HEK293 (cell line): Measurements from ENCODE around the gene NCOR1.

ENCODE experiments used
- CTCF ChIA-PET: fragments of 350-600 bp; formaldehyde crosslinking; extraction: SDS; loops from one replicate; lab custom pipeline; 2021; ENCODE audit warnings: antibody characterized with exemption; lab: Yijun Ruan, JAX
- POLR2A ChIA-PET: fragments of 300-600 bp; formaldehyde crosslinking; extraction: SDS; loops from one replicate; lab custom pipeline; 2020; ENCODE audit warnings: antibody characterized with exemption, inconsistent platforms; lab: Yijun Ruan, JAX
- H3K27ac ChIP-seq: fragments of 200-500 bp; sonication (Bioruptor generic); 2 replicates; pipeline ENCODE4 v1.5.1; 2014; ENCODE audit warnings: low read depth, low read length, control low read depth, inconsistent platforms; ENCODE audit errors: extremely low read depth
- H3K36me3 ChIP-seq, 2 experiments: fragments of 200-500 bp in 1 of 2; sonication (Bioruptor generic) in 1 of 2; 1 replicate in 1 of 2; 2 replicates in 1 of 2; pipeline ENCODE4 v1.5.1; 2014 to 2017; ENCODE audit warnings: inconsistent platforms in 2 of 2, low read length in 2 of 2; ENCODE audit not compliant: control insufficient read depth in 2 of 2, insufficient read depth in 1 of 2
- H3K4me1 ChIP-seq: fragments of 200-500 bp; sonication (Bioruptor generic); 2 replicates; pipeline ENCODE4 v1.5.1; 2014; ENCODE audit warnings: mild to moderate bottlenecking, low read length, inconsistent platforms; ENCODE audit not compliant: control insufficient read depth, insufficient read depth
- H3K4me3 ChIP-seq: 2 replicates; pipeline ENCODE4 v1.5.1; 2011; ENCODE audit warnings: low read depth, mild to moderate bottlenecking, control low read depth, low read length, moderate library complexity
- H3K9me3 ChIP-seq: fragments of 200-500 bp; sonication (Bioruptor generic); 2 replicates; pipeline ENCODE4 v1.5.1; 2014; ENCODE audit warnings: low read depth, low read length, inconsistent platforms; ENCODE audit not compliant: control insufficient read depth, insufficient read depth
- EGR2 ChIP-seq: fragments of 450-650 bp; formaldehyde crosslinking; IDR thresholded peaks from 2 replicates; pipeline ENCODE4 v1.5.1; 2016; ENCODE audit warnings: low read depth, missing biosample characterization, missing genetic modification characterization
- FEZF1 ChIP-seq: fragments of 450-650 bp; formaldehyde crosslinking; IDR thresholded peaks from 2 replicates; pipeline ENCODE4 v1.5.1; 2016; ENCODE audit warnings: missing biosample characterization, missing genetic modification characterization
- GLI2 ChIP-seq: fragments of 450-650 bp; formaldehyde crosslinking; IDR thresholded peaks from 2 replicates; pipeline ENCODE4; 2017; ENCODE audit warnings: missing biosample characterization, missing genetic modification characterization, low read depth, borderline replicate concordance
- KLF7 ChIP-seq: fragments of 450-650 bp; formaldehyde crosslinking; IDR thresholded peaks from 2 replicates; pipeline ENCODE4 v1.5.1; 2016; ENCODE audit warnings: missing biosample characterization, missing genetic modification characterization, borderline replicate concordance
- SALL2 ChIP-seq: fragments of 450-650 bp; formaldehyde crosslinking; IDR thresholded peaks from 2 replicates; pipeline ENCODE4 v1.5.0; 2017; ENCODE audit warnings: missing biosample characterization, mild to moderate bottlenecking, missing genetic modification characterization, borderline replicate concordance
- YY1 ChIP-seq: fragments of 450-650 bp; formaldehyde crosslinking; IDR thresholded peaks from 2 replicates; pipeline ENCODE4 v1.5.1; 2018; ENCODE audit warnings: missing biosample characterization, missing genetic modification characterization
- ZEB2 ChIP-seq: fragments of 450-650 bp; formaldehyde crosslinking; IDR thresholded peaks from 2 replicates; pipeline ENCODE4 v1.5.1; 2016; ENCODE audit warnings: missing biosample characterization, missing genetic modification characterization
- ZNF202 ChIP-seq: fragments of 450-650 bp; formaldehyde crosslinking; IDR thresholded peaks from 2 replicates; pipeline ENCODE4 v1.5.1; 2016; ENCODE audit warnings: missing biosample characterization, missing genetic modification characterization, borderline replicate concordance
- ZNF37A ChIP-seq: fragments of 450-650 bp; IDR thresholded peaks from 2 replicates; pipeline ENCODE4 v1.5.1; 2018; ENCODE audit warnings: missing biosample characterization, missing genetic modification characterization
- ZNF514 ChIP-seq: fragments of 450-650 bp; formaldehyde crosslinking; IDR thresholded peaks from 2 replicates; pipeline ENCODE4 v1.5.1; 2016; ENCODE audit warnings: missing biosample characterization, missing genetic modification characterization
- ZNF558 ChIP-seq: fragments of 450-650 bp; formaldehyde crosslinking; IDR thresholded peaks from 2 replicates; pipeline ENCODE4 v1.5.1; 2016; ENCODE audit warnings: missing biosample characterization, missing genetic modification characterization
- ZNF701 ChIP-seq: fragments of 450-650 bp; formaldehyde crosslinking; IDR thresholded peaks from 2 replicates; pipeline ENCODE4 v1.5.1; 2016; ENCODE audit warnings: missing biosample characterization, missing genetic modification characterization
- ZNF777 ChIP-seq: fragments of 450-650 bp; formaldehyde crosslinking; IDR thresholded peaks from 2 replicates; pipeline ENCODE4 v1.5.1; 2017; ENCODE audit warnings: missing biosample characterization, missing genetic modification characterization, borderline replicate concordance
- ZNF785 ChIP-seq: fragments of 450-650 bp; formaldehyde crosslinking; IDR thresholded peaks from 2 replicates; pipeline ENCODE4 v1.5.1; 2016; ENCODE audit warnings: missing biosample characterization, missing genetic modification characterization
- TF ChIP-seq, protein P1 (sequence below): fragments of 450-650 bp; formaldehyde crosslinking; IDR thresholded peaks from 2 replicates; pipeline ENCODE4 v1.5.1; 2017; ENCODE audit warnings: missing biosample characterization, missing genetic modification characterization
- TF ChIP-seq, protein P2 (sequence below): fragments of 450-650 bp; formaldehyde crosslinking; IDR thresholded peaks from 2 replicates; pipeline ENCODE4 v1.5.1; 2016; ENCODE audit warnings: missing biosample characterization, missing genetic modification characterization
- TF ChIP-seq, protein P3 (sequence below): fragments of 450-650 bp; formaldehyde crosslinking; IDR thresholded peaks from 2 replicates; pipeline ENCODE4 v1.5.1; 2016; ENCODE audit warnings: missing biosample characterization, missing genetic modification characterization
- TF ChIP-seq, protein P4 (sequence below): fragments of 450-650 bp; formaldehyde crosslinking; IDR thresholded peaks from 2 replicates; pipeline ENCODE4 v1.5.1; 2016; ENCODE audit warnings: missing biosample characterization, missing genetic modification characterization, low read depth
- TF ChIP-seq, protein P5 (sequence below): fragments of 450-650 bp; formaldehyde crosslinking; IDR thresholded peaks from 2 replicates; pipeline ENCODE4 v1.5.1; 2016; ENCODE audit warnings: missing biosample characterization, missing genetic modification characterization
- TF ChIP-seq, protein P6 (sequence below): fragments of 450-650 bp; formaldehyde crosslinking; conservative IDR thresholded peaks from 2 replicates; pipeline ENCODE4 v1.5.1; 2016; ENCODE audit warnings: low read depth, missing biosample characterization, missing genetic modification characterization

Gene NCOR1

DNA sequence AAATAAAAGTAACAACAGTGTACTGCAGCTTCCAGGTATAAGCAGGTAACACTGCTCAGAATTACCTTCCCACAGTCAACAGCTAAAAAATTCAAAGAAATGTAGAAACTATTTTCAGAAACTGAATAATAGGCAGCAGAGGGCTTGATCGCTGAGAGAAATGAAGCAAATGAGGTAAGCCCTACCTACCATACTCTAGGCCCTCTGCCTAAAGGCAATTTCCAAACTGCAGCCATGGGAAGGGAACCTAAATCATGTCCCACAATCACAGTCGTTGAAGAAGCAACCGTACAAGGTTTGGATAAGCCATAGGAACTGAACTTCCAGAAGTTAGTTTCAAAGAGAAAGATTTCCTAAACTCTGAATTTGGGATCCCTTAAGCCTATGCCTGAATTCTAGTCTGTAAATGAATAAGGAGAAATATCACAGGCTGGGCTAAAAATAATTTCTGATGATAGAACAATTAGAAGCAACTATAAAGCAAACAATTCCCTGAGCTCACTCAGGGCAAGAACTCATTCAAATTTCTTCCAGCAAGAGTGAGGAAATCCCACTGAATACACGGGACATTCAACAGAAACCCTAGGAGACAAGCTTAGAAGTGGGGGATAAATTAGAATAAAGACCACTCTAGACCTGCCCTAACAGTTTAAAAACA lies 24.5 kb downstream of the NCOR1 start:
- ChIA-PET CTCF (interaction anchor here (0.6 to 1.3 kb wide), 3 partner anchors 12 to 68 kb away, joined by 3 to 5 read pairs (median 4); no protein-coding TSS in a partner anchor), POLR2A (interaction anchor here (2.0 kb wide), 1 partner anchor 26 kb away, joined by 4 read pairs; the partner anchor contains the start of gene PIGL)
- no peak overlapping the region for H3K27ac ChIP-seq
- TF ChIP-seq ZNF202: no peak
- no peak for TF ChIP-seq ZNF785 (tag by site-specific recombination)
- TF ChIP-seq GLI2 (tag by site-specific recombination): no peak
- TF ChIP-seq SALL2 (tag by site-specific recombination): no peak
- TF ChIP-seq YY1 (tag by site-specific recombination): no peak
- TF ChIP-seq, protein P1, sequence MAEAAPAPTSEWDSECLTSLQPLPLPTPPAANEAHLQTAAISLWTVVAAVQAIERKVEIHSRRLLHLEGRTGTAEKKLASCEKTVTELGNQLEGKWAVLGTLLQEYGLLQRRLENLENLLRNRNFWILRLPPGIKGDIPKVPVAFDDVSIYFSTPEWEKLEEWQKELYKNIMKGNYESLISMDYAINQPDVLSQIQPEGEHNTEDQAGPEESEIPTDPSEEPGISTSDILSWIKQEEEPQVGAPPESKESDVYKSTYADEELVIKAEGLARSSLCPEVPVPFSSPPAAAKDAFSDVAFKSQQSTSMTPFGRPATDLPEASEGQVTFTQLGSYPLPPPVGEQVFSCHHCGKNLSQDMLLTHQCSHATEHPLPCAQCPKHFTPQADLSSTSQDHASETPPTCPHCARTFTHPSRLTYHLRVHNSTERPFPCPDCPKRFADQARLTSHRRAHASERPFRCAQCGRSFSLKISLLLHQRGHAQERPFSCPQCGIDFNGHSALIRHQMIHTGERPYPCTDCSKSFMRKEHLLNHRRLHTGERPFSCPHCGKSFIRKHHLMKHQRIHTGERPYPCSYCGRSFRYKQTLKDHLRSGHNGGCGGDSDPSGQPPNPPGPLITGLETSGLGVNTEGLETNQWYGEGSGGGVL (tag by site-specific recombination): no peak
- H3K36me3 ChIP-seq: peaks cover 34 to 54% of the 10 kb centered on the region in 2 experiments
- no peak overlapping the region for H3K4me3 ChIP-seq
- H3K4me1 ChIP-seq: no peaks in the 10 kb centered on the region
- no peaks in the 10 kb centered on the region for H3K9me3 ChIP-seq

DNA sequence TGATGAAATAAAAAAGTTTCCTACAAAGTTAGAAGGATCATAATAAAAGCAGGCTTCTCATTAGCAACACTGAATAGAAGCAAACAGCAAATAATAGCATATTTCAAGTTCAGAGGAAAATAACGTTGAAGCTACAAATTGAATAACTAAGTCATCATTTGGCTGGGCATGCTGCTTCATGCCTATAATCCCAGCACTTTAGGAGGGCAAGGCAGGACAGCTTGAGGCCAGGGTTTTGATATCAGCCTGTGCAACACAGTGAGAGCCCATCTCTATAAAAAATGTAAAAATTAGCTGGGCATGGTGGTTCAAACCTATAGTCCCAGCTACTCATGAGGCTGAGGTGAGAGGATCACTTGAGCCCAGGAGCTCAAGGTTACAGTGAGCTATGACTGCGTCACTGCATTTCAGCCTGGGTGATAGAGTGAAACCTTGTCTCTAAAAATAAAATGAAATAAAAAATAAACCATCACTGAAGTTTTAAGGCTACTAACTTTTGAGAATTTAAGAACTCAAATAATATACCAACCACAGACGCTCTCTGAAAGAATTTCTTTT lies 25.5 kb downstream of the NCOR1 start:
- Histone ChIP-seq H3K4me1 (no peaks in the 10 kb centered on the region), H3K27ac (no peak overlapping the region), H3K9me3 (no peaks in the 10 kb centered on the region), H3K36me3 (peaks cover 42 to 58% of the 10 kb centered on the region in 2 experiments), H3K4me3 (no peak overlapping the region)
- ChIA-PET POLR2A (interaction anchor here (0.6 to 2.0 kb wide), 2 partner anchors 24 to 27 kb away, joined by 3 to 4 read pairs; partner anchors contain the start of gene PIGL), CTCF (interaction anchor here (0.6 to 1.4 kb wide), 4 partner anchors 9 to 348 kb away, joined by 3 to 4 read pairs (median 3); no protein-coding TSS in a partner anchor)
- no peak for TF ChIP-seq ZNF514 (tag by site-specific recombination)
- TF ChIP-seq ZNF558 (tag by site-specific recombination): no peak
- TF ChIP-seq ZNF37A (tag by site-specific recombination): no peak
- no peak for TF ChIP-seq FEZF1
- TF ChIP-seq KLF7: no peak
- no peak for TF ChIP-seq ZNF701 (tag by site-specific recombination)
- TF ChIP-seq, protein P2, sequence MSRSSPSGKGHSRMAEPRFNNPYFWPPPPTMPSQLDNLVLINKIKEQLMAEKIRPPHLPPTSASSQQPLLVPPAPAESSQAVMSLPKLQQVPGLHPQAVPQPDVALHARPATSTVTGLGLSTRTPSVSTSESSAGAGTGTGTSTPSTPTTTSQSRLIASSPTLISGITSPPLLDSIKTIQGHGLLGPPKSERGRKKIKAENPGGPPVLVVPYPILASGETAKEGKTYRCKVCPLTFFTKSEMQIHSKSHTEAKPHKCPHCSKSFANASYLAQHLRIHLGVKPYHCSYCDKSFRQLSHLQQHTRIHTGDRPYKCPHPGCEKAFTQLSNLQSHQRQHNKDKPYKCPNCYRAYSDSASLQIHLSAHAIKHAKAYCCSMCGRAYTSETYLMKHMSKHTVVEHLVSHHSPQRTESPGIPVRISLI (tag by site-specific recombination): no peak
- TF ChIP-seq, protein P3, sequence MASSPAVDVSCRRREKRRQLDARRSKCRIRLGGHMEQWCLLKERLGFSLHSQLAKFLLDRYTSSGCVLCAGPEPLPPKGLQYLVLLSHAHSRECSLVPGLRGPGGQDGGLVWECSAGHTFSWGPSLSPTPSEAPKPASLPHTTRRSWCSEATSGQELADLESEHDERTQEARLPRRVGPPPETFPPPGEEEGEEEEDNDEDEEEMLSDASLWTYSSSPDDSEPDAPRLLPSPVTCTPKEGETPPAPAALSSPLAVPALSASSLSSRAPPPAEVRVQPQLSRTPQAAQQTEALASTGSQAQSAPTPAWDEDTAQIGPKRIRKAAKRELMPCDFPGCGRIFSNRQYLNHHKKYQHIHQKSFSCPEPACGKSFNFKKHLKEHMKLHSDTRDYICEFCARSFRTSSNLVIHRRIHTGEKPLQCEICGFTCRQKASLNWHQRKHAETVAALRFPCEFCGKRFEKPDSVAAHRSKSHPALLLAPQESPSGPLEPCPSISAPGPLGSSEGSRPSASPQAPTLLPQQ (tag by site-specific recombination): no peak
- TF ChIP-seq EGR2 (tag by site-specific recombination): no peak
- TF ChIP-seq, protein P4, sequence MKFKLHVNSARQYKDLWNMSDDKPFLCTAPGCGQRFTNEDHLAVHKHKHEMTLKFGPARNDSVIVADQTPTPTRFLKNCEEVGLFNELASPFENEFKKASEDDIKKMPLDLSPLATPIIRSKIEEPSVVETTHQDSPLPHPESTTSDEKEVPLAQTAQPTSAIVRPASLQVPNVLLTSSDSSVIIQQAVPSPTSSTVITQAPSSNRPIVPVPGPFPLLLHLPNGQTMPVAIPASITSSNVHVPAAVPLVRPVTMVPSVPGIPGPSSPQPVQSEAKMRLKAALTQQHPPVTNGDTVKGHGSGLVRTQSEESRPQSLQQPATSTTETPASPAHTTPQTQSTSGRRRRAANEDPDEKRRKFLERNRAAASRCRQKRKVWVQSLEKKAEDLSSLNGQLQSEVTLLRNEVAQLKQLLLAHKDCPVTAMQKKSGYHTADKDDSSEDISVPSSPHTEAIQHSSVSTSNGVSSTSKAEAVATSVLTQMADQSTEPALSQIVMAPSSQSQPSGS (tag by site-specific recombination): no peak
- no peak for TF ChIP-seq ZEB2 (tag by site-specific recombination)
- TF ChIP-seq ZNF777 (tag by site-specific recombination): no peak
- TF ChIP-seq, protein P5, sequence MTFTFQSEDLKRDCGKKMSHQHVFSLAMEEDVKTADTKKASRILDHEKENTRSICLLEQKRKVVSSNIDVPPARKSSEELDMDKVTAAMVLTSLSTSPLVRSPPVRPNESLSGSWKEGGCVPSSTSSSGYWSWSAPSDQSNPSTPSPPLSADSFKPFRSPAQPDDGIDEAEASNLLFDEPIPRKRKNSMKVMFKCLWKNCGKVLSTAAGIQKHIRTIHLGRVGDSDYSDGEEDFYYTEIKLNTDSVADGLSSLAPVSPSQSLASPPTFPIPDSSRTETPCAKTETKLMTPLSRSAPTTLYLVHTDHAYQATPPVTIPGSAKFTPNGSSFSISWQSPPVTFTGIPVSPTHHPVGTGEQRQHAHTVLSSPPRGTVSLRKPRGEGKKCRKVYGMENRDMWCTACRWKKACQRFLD (tag by site-specific recombination): no peak
- TF ChIP-seq, protein P6, sequence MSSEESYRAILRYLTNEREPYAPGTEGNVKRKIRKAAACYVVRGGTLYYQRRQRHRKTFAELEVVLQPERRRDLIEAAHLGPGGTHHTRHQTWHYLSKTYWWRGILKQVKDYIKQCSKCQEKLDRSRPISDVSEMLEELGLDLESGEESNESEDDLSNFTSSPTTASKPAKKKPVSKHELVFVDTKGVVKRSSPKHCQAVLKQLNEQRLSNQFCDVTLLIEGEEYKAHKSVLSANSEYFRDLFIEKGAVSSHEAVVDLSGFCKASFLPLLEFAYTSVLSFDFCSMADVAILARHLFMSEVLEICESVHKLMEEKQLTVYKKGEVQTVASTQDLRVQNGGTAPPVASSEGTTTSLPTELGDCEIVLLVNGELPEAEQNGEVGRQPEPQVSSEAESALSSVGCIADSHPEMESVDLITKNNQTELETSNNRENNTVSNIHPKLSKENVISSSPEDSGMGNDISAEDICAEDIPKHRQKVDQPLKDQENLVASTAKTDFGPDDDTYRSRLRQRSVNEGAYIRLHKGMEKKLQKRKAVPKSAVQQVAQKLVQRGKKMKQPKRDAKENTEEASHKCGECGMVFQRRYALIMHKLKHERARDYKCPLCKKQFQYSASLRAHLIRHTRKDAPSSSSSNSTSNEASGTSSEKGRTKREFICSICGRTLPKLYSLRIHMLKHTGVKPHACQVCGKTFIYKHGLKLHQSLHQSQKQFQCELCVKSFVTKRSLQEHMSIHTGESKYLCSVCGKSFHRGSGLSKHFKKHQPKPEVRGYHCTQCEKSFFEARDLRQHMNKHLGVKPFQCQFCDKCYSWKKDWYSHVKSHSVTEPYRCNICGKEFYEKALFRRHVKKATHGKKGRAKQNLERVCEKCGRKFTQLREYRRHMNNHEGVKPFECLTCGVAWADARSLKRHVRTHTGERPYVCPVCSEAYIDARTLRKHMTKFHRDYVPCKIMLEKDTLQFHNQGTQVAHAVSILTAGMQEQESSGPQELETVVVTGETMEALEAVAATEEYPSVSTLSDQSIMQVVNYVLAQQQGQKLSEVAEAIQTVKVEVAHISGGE (tag by site-specific recombination): no peak
